Nephron progenitor cell (in vitro differentiated cells): ENCODE measurements around the gene CNTNAP2.

ENCODE experiments used
- DNase-seq: peaks from one replicate; pipeline ENCODE4 v3.0.0; 2021
- H3K27ac Mint-ChIP-seq: 2 replicates; pipeline ENCODE4 v1.8.0; 2021; ENCODE audit warnings: mild to moderate bottlenecking, moderate library complexity, mixed read lengths
- H3K27me3 Mint-ChIP-seq: 2 replicates; pipeline ENCODE4 v1.8.0; 2021; ENCODE audit warnings: mild to moderate bottlenecking, low read depth, mixed read lengths; ENCODE audit not compliant: poor library complexity
- H3K36me3 Mint-ChIP-seq: 2 replicates; pipeline ENCODE4 v1.8.0; 2021; ENCODE audit warnings: low read depth, mixed read lengths
- H3K4me1 Mint-ChIP-seq: 2 replicates; pipeline ENCODE4 v1.8.0; 2021; ENCODE audit warnings: mixed read lengths
- H3K4me3 Mint-ChIP-seq: 2 replicates; pipeline ENCODE4 v1.8.0; 2021; ENCODE audit warnings: mild to moderate bottlenecking, moderate library complexity, mixed read lengths
- H3K9me3 Mint-ChIP-seq: 2 replicates; pipeline ENCODE4 v1.8.0; 2021; ENCODE audit warnings: mild to moderate bottlenecking, moderate library complexity, mixed read lengths
- CTCF ChIP-seq: fragments of 200-600 bp; sonication (generic); IDR thresholded peaks from 2 replicates; pipeline ENCODE4 v1.5.0; 2021; ENCODE audit warnings: antibody characterized with exemption

The CNTNAP2 gene

GRCh38 chr7:148434887-148435286 is 2318.3 kb downstream of the CNTNAP2 start:
- no peak for TF ChIP-seq CTCF
- Mint-ChIP-seq H3K27ac (no peak overlapping the region), H3K4me1 (peaks cover 9% of the 10 kb centered on the region), H3K4me3 (no peak overlapping the region), H3K36me3 (no peaks in the 10 kb centered on the region), H3K27me3 (peaks cover 5% of the 10 kb centered on the region), H3K9me3 (peaks cover 4% of the 10 kb centered on the region)
- DNase-seq: no peak

DNA sequence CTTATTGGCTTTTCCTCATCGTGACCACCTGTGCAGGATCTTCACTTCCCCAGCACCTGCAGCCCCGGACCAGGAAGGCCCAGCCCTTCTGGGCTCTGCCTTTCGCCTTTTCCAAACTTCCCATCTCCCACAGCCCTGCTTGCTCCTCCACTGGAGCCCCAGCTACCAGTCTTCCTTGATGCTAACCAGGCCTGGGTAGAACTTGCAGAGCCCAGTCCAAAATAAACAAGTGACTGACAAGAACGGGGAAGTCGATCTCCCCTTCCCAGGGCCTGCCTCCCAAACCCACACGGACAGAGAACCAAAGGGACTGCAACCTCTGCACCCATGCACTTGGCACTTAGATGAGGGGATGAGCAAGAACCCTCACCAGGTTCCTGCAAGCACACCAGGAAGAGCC is 2319.1 kb downstream of the CNTNAP2 start:
- TF ChIP-seq CTCF: no peak
- Mint-ChIP-seq H3K27ac (no peak overlapping the region), H3K9me3 (no peaks in the 10 kb centered on the region), H3K36me3 (no peaks in the 10 kb centered on the region), H3K27me3 (peaks cover 5% of the 10 kb centered on the region), H3K4me1 (peaks cover 9% of the 10 kb centered on the region), H3K4me3 (no peak overlapping the region)
- DNase-seq: no peak

DNA sequence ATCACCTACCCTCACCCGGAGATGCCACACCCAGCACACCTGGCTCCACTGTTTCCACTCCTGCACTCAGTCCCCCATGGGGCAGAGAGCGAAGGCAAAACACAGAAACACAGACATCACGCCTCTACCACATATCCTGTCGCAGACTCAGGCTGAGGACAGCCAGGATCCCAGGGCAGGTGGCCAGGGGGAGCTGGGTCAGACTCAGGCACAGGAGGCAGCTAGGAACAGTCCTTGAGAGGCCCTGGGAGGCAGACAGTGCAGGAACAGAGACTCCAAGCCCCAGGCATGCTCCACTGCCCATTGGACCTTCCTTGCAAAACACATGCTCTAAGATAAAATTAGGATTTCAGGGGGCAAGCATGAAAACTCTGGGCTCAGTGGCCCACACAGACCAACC is 2319.5 kb downstream of the CNTNAP2 start:
- H3K36me3 Mint-ChIP-seq: no peaks in the 10 kb centered on the region
- H3K9me3 Mint-ChIP-seq: no peaks in the 10 kb centered on the region
- H3K4me1 Mint-ChIP-seq: peaks cover 9% of the 10 kb centered on the region
- no peak for DNase-seq
- H3K27me3 Mint-ChIP-seq: peaks cover 5% of the 10 kb centered on the region
- no peak overlapping the region for H3K4me3 Mint-ChIP-seq
- no peak overlapping the region for H3K27ac Mint-ChIP-seq
- TF ChIP-seq CTCF: no peak

DNA sequence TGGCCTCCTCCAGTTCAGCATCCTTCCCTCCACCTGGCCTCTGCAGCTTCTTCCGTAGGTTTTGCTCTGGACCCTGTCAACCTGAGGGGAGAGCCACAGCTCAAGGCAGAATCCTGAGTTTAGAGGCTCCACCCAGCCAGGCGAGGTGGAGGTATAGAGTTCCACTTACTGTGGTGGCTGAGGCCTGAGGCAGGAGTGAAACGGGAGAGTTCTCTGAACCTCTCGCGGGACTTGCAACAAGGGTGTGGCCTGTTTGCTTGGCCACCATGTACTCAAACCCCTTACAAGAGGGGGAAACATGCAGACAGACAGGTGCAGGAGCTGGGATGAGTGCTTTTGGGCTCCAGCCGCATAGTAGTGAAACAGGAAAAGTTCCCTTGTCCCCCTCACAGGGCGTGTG is 2320.0 kb downstream of the CNTNAP2 start:
- no peak overlapping the region for H3K27ac Mint-ChIP-seq
- H3K4me3 Mint-ChIP-seq: no peak overlapping the region
- H3K27me3 Mint-ChIP-seq: peaks cover 3% of the 10 kb centered on the region
- no peaks in the 10 kb centered on the region for H3K9me3 Mint-ChIP-seq
- TF ChIP-seq CTCF: no peak
- H3K4me1 Mint-ChIP-seq: peaks cover 9% of the 10 kb centered on the region
- DNase-seq: no peak
- no peaks in the 10 kb centered on the region for H3K36me3 Mint-ChIP-seq

DNA sequence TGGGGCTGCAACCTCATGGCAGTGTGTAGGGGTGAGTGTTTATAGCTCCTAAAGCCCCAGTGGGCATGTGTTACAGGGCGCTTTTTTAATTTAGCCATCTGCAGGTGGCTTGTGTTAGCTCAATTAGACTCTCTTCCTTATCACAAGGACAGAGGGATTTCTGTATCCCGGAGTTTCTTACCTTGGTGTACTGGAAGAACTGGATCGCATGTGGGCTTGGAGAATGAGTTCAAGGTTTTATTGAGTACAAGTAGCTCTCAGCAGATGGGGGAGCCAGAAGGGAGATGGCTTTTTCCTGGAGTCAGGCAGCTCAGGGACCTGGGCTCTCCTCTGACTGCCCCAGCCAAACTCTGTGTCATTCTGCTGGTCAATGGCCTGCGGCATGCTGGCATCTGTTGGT is 2320.4 kb downstream of the CNTNAP2 start:
- no peak overlapping the region for H3K27ac Mint-ChIP-seq
- TF ChIP-seq CTCF: no peak
- DNase-seq: no peak
- no peaks in the 10 kb centered on the region for H3K36me3 Mint-ChIP-seq
- H3K4me3 Mint-ChIP-seq: no peak overlapping the region
- H3K27me3 Mint-ChIP-seq: peaks cover 2% of the 10 kb centered on the region
- H3K4me1 Mint-ChIP-seq: peaks cover 9% of the 10 kb centered on the region
- no peaks in the 10 kb centered on the region for H3K9me3 Mint-ChIP-seq

- Mint-ChIP-seq H3K4me3 (no peak overlapping the region), H3K36me3 (peaks cover 7% of the 10 kb centered on the region), H3K9me3 (peaks cover 25% of the 10 kb centered on the region), H3K27ac (no peak overlapping the region), H3K4me1 (no peaks in the 10 kb centered on the region), H3K27me3 (peaks cover 4% of the 10 kb centered on the region)
- DNase-seq: no peak
- no peak for TF ChIP-seq CTCF
Measured at GRCh38 chr7:148442141-148442655, 2325.6 kb downstream of the CNTNAP2 start.
